Right cardiac atrium (tissue), 5 donors: ENCODE data around the gene ELOVL4. TPM values are rescaled to one million over a fixed set of nuclear protein-coding genes. Genes with fewer than 3 reads are reported as not detected.

Source experiments
- ATAC-seq, 2 donors: fragments of 200-7000 bp; cut with Tn5 transposase; one replicate each; pipeline versions ENCODE4 v1.8.0 to v1.9.1; 2020; ENCODE audit warnings: moderate library complexity in 2 of 2, mild to moderate bottlenecking in 1 of 2
- DNase-seq, 3 donors: peaks; one replicate each; pipeline ENCODE4 v3.0.0-alpha.2; 2020
- H3K27ac ChIP-seq: one replicate; pipeline ENCODE4 v1.5.1; 2013; ENCODE audit warnings: mild to moderate bottlenecking, low read length, control low read depth, moderate library complexity
- H3K27me3 ChIP-seq: one replicate; pipeline ENCODE4 v1.6.1; 2013; ENCODE audit not compliant: control insufficient read depth, insufficient read depth
- H3K4me1 ChIP-seq: one replicate; pipeline ENCODE4 v1.6.1; 2013; ENCODE audit warnings: low read length; ENCODE audit not compliant: control insufficient read depth, insufficient read depth
- H3K4me3 ChIP-seq: one replicate; pipeline ENCODE4 v1.5.1; 2013; ENCODE audit warnings: low read length, control low read depth
- H3K9me3 ChIP-seq: one replicate; pipeline ENCODE4 v1.6.1; 2013; ENCODE audit warnings: low read length; ENCODE audit not compliant: control insufficient read depth
- WGBS: extraction: QIAGEN DNeasy Blood & Tissue Kit; methylation state at CpG from one replicate; pipeline ENCODE4 v1.1.7; 2013; 5-methylcytosine and 5-hydroxymethylcytosine counted together
- intact Hi-C, 4 donors: fragments of 100-400 bp; cut with DNase I; formaldehyde crosslinking; loops; one replicate each; pipeline versions ENCODE4 v1.11.0 to v1.14.0; 2022 to 2023
- polyA plus RNA-seq: library from polyadenylated mRNA; stranded (reverse); fragments of 200-250 nt; gene quantifications from one replicate; pipeline ENCODE4 v1.2.3, GENCODE V29; 2013
- total RNA-seq, 4 donors: library from RNA; stranded (reverse); fragmentation: NEBNext Ultra II Directional; extraction: Animal tissue kit (Norgen Biotek cat#: 25700); gene quantifications; one replicate each; pipeline ENCODE4 v1.2.1, GENCODE V29; 2021
- donor health status: healthy with polysubstance abuse.
- donor health status: DM: no; HTN: yes; CAD: no.
- donor health status: DM: no; HTN: no; CAD: no.
- donor health status: DM: no; HTN: yes; CAD: no; lungs with severe emphysema.
- donor health status: DM: yes; HTN: yes; CAD: no.

Gene ELOVL4
- total and polyA plus RNA-seq, 5 donors = 0.45 to 0.88 (median 0.61) TPM

DNA sequence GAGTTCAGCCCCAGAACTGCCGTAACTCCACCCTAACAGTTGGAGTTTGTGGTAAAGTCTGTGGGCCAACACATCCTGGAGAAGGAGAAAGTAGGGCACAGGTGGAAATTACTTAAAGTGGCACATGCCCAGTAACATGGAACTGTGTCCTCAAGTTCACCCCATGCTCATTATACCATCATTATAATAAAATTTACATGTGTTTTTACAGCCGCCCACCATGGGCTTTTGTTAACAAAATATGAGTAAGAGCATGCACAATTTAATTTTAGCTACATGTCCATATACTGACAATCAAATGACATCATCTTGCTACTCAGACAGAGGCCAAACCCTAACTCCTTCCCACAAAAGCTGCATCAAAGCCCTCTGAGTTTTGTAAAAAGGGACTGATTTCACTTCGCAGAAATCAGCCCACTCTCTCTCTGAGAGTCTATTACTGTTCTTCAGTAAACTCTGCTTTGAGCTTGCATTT is 17.3 kb upstream of the ELOVL4 start:
- Histone ChIP-seq H3K4me3 (no peak overlapping the region), H3K27ac (no peak overlapping the region), H3K9me3 (no peaks in the 10 kb centered on the region), H3K4me1 (no peaks in the 10 kb centered on the region), H3K27me3 (no peaks in the 10 kb centered on the region)
- ATAC-seq = no peak
- no peak for DNase-seq
- 87% methylated on average over 3 of the region's 3 CpGs for WGBS
- intact Hi-C loops = no loop called here

DNA sequence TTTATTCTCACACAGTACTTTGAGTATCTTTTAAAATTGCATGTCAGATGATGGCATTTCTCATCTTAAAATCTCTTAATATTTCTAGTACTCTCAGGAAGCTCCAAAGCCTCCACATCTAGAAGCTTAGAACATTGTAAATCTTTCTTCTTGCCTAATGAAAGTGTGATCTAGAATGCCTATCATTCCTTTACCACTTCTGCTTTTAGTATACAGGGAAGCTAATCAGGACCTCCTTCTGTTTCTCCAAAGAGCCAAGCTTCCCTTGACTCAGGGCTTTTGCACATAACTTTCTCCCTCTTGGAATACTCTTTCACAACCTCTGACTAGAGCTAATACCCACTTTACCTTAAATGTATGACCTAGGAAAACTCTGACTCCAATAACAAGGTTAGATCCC is 7.5 kb upstream of the ELOVL4 start:
- intact Hi-C loops = no loop called here
- H3K4me1 ChIP-seq = no peaks in the 10 kb centered on the region
- H3K27me3 ChIP-seq = no peaks in the 10 kb centered on the region
- no peak for DNase-seq
- no peak overlapping the region for H3K4me3 ChIP-seq
- H3K9me3 ChIP-seq = no peaks in the 10 kb centered on the region
- no peak overlapping the region for H3K27ac ChIP-seq
- ATAC-seq = no peak

DNA sequence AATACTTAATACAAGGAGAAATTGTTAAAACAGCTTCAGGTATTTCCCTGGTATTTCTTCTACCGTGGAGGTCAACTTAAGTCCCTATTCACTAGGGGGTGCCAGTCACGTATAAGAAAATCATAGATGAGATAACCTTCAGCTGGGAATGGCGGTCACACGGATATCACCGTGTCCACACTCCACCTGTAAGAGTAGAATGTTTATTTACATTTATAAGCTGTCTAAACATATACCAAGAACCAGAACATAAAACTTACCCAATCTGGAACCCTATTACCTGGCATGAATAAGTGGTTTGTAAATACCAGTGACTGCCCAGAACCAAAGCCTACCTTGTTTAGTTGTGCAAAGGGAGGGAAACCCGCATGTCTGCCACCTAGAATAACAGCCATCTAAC is 1.9 kb upstream of the ELOVL4 start:
- intact Hi-C loops = no loop called here
- no peaks in the 10 kb centered on the region for H3K27me3 ChIP-seq
- H3K9me3 ChIP-seq = no peaks in the 10 kb centered on the region
- 16% methylated on average over 6 of the region's 6 CpGs for WGBS
- ATAC-seq = no peak
- H3K4me3 ChIP-seq = no peak overlapping the region
- no peak overlapping the region for H3K27ac ChIP-seq
- peak in 2 of 3 donors; percentile 21 to 57 for DNase-seq
- no peaks in the 10 kb centered on the region for H3K4me1 ChIP-seq

DNA sequence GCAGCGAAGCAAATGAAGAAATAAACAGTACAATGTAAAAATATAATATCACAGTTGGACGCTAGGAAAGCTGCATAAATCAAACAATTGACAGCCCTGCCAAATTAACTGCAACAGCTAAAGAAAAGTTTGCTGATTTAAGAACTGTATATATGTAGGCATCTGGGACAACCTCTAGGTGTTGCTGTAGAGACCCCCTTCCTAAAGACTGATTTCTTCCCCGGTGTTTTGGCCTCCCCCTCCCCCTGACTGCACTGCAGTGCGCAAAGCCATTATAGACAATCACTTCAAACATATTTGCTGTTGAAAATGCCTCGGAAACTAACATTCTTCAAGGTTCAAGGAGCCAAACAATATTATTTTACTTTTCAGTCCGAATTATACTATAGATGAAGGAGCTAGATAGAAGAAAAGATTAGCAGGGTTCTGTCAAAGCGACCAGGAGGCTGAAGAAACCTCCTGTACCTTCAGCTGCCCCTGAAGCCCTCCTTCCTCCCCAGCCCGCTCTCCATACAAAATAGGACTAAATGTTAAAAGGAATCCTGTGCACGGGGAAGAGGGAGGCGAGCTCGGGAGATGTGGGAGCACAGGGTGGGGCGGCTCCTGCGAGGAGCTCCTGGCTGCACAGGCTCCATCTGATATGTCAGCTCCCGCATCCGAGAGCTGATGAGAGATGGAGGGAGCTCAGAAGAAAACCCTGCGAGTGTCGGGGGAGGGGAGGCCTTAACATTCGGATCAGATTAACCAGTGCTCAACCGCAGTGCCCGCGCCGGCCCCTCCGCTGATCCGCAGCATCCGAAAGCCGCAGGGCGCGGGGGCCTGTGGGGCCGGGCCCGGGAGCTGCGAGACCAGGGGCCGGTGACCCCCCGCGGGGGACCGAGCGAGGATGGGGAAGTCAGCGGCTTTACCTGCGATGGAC is 822 bp downstream of the ELOVL4 start:
- intact Hi-C loops = no loop called here
- H3K27ac ChIP-seq = no peak overlapping the region
- WGBS = 2% methylated on average over 38 of the region's 38 CpGs

DNA sequence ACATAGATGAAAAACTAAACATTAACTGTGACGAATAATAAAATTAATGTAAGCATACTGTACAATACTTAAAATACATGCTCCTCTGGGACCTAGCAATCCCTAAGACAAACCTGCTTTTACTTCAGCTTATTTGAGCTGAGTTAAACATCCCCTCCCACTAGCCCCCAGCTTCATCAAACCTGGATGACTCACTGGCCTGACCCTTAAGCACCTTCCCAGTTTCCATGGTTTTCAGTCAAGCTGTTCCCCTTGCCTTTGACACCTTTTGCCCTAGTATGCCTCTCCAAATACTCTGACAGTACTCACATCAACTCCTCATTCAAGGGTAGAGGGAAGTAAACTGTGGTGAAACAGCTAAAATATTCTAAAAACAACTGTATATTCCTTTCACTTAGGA is 4.2 kb downstream of the ELOVL4 start:
- no peak overlapping the region for H3K4me3 ChIP-seq
- 92% methylated on average over 1 of the region's 1 CpG for WGBS
- H3K27me3 ChIP-seq = no peaks in the 10 kb centered on the region
- DNase-seq = no peak
- H3K4me1 ChIP-seq = no peaks in the 10 kb centered on the region
- no peak for ATAC-seq
- intact Hi-C loops = no loop called here
- H3K9me3 ChIP-seq = no peaks in the 10 kb centered on the region
- no peak overlapping the region for H3K27ac ChIP-seq

More for the DNA sequence above, 822 bp downstream of the ELOVL4 start:
- peak in 2 of 3 donors; percentile 12 to 41 for DNase-seq
- Histone ChIP-seq H3K27me3 (no peaks in the 10 kb centered on the region), H3K4me3 (peak overlapping the region; percentile 53), H3K4me1 (no peaks in the 10 kb centered on the region), H3K9me3 (no peaks in the 10 kb centered on the region)
- ATAC-seq = peak; percentile 23 to 64

DNA sequence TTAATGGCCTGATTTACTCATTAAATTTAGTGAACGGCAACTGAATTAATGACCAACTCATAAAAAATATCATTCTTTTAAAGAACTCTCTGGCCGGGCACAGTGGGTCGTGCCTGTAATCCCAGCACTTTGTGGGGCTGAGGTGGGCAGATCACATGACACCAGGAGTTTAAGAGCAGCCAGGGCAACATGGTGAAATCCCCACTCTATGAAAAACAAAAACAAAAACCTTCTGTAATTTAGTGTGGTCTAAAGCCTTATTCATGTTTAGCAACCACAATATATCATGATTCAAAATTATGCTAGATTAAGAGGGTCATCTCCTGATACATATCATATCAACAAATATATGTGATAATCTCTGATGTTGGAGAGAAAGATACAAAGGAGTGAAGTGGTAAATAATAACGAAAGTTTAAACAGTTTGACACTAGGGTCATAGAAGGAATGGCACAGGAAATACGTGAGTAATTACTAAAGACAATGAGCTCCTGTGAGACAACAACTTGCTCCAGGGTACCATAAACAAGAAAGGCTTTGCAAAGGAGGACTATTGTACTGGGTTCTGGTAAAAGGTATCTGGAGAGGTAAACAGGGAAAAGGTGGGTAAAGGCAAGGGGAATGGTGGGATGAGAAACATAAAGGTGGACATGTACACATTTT is 5.7 kb downstream of the ELOVL4 start:
- no peaks in the 10 kb centered on the region for H3K9me3 ChIP-seq
- intact Hi-C loops = no loop called here
- no peak overlapping the region for H3K4me3 ChIP-seq
- no peaks in the 10 kb centered on the region for H3K4me1 ChIP-seq
- no peak overlapping the region for H3K27ac ChIP-seq
- 80% methylated on average over 5 of the region's 5 CpGs for WGBS
- H3K27me3 ChIP-seq = no peaks in the 10 kb centered on the region
- DNase-seq (no peak), ATAC-seq (no peak)

DNA sequence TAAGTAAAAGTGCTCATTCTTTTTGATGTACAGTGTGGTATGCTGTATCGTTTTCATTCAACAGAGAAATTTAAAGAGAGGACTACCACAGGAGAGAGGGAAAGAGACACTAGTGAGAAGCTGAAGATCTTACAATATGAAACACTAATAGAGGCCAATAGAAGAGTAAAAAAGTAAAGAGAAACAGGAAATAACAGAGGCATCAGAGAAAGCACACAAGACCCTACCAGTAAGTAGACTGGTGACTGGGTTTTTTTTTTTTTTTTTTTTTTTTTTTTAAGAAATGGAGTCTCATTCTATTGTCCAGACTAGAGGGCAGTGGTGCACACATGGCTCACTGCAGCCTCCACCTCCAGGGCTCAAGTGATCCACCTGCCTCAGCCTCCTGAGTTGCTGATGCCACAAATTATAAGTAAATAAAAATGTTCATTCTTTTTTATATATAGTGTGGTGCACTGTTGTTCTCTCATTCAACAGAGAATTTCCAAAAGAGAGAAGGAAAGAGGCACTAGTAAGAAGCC is 18.8 kb downstream of the ELOVL4 start:
- no peaks in the 10 kb centered on the region for H3K9me3 ChIP-seq
- WGBS = 64% methylated on average over 1 of the region's 1 CpG
- intact Hi-C loops = no loop called here
- no peak for ATAC-seq
- H3K4me1 ChIP-seq = no peaks in the 10 kb centered on the region
- H3K27me3 ChIP-seq = no peaks in the 10 kb centered on the region
- DNase-seq = no peak
- no peak overlapping the region for H3K27ac ChIP-seq
- H3K4me3 ChIP-seq = no peak overlapping the region

DNA sequence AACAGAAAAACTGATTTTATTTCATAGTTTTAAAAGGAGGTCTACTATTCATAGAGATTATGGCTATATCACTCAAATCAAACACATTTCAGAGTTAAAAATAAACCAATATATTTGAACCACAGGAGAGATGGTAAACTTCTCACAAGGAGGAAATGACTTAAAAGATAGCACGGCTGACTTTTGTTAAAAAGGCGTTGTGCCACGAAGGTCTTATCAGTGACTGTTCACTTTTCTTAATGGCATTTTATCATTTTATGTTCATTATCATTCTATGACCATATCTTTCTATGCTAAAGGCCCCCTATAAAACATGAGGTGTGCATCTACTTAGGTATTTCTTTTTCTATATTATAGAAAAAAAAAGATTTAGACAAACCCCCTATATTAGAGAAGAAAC is 19.6 kb downstream of the ELOVL4 start:
- no peak for ATAC-seq
- Histone ChIP-seq H3K27ac (no peak overlapping the region), H3K4me3 (no peak overlapping the region), H3K27me3 (no peaks in the 10 kb centered on the region), H3K4me1 (no peaks in the 10 kb centered on the region), H3K9me3 (no peaks in the 10 kb centered on the region)
- intact Hi-C loops = no loop called here
- no peak for DNase-seq
- WGBS = 26% methylated on average over 3 of the region's 3 CpGs

DNA sequence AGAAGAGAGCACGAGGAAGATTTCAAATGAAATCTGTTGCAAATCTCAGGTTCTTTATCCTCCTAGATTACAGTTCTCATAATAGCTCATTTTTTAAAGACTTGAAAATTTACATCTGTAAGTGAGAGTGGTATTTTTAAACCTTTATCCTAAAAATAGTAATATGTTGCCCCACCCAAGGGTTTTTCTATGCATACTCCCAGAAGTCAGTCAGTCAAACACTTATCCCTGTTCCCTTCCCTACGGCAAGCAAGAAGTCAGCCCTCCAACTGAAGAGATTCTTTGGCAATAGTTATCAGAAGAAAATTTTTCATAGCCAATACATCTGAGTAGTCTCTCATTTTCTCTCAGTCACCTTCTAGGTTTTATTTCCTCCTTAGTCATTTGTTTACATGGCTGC is 24.1 kb downstream of the ELOVL4 start:
- ATAC-seq (no peak), DNase-seq (no peak)
- H3K4me3 ChIP-seq = no peak overlapping the region
- no peaks in the 10 kb centered on the region for H3K27me3 ChIP-seq
- H3K4me1 ChIP-seq = no peaks in the 10 kb centered on the region
- intact Hi-C loops = no loop called here
- no peaks in the 10 kb centered on the region for H3K9me3 ChIP-seq
- 83% methylated on average over 2 of the region's 2 CpGs for WGBS
- no peak overlapping the region for H3K27ac ChIP-seq

DNA sequence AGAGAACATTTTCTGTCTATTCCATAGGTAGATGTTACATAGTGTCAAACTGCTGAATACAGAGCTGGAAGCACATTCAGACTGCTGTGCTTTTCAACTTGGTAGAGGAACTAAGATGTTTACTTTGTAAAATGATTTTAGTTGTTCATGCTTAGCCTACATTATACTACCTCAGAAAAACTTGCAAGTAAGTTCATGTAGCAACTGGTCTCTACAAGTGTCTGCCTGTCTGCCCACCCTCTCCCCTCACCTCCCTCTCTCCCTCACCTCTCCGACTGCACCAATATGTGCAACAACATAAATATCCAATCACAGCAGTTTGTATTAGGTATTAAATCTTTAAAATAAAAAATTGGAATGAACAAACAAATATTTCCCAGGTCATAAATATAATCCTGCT is 25.3 kb downstream of the ELOVL4 start:
- intact Hi-C loops = no loop called here
- Histone ChIP-seq H3K27me3 (no peaks in the 10 kb centered on the region), H3K4me1 (no peaks in the 10 kb centered on the region), H3K27ac (no peak overlapping the region), H3K9me3 (no peaks in the 10 kb centered on the region), H3K4me3 (no peak overlapping the region)
- DNase-seq (no peak), ATAC-seq (no peak)
- 91% methylated on average over 1 of the region's 1 CpG for WGBS

DNA sequence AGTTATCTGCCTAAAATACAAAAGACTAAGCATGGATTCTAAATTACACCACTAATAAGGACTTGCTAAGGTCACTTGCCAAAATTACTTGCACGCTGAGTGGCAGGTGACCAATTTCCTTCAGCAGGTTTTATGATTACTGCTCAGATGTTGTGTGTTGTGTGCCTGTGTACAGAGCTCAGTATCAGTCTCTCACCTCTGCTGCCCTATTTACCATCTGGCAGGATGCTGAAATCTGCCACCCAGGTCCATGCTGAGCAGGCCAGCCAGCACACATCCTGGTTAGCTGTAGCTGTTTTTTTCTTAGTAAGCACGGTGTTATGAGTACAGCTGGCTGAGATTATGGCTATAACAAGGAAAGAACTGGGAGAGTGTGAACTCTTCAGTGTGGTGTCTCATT is 34.0 kb downstream of the ELOVL4 start:
- DNase-seq = no peak
- Histone ChIP-seq H3K9me3 (no peaks in the 10 kb centered on the region), H3K4me1 (no peaks in the 10 kb centered on the region), H3K27me3 (no peaks in the 10 kb centered on the region), H3K4me3 (no peak overlapping the region), H3K27ac (no peak overlapping the region)
- 47% methylated on average over 2 of the region's 2 CpGs for WGBS
- ATAC-seq = peak; percentile 49 to 81
- intact Hi-C loops = no loop called here
